ENCODE results near the gene GPR108.

GRCh38 chr19:6707011-6707657 is 30.2 kb downstream of the GPR108 start:
- TF ChIP-seq CTCF (IDR thresholded peaks at IDR 0.05; ENCODE audit: insufficient read depth, low read depth, low read length) = no peak
- no peak for TF ChIP-seq EZH2 (IDR thresholded peaks at IDR 0.05; ENCODE audit: insufficient read depth, low read length)

Measured in astrocyte (in vitro differentiated cells and primary cell).